AG20443 (cell line): ENCODE measurements around the gene ZNF384.

Experiments
- DNase-seq: peaks from one replicate; pipeline ENCODE4 v3.0.0; 2012; ENCODE audit warnings: low spot score, mixed read lengths

ZNF384 gene

DNA sequence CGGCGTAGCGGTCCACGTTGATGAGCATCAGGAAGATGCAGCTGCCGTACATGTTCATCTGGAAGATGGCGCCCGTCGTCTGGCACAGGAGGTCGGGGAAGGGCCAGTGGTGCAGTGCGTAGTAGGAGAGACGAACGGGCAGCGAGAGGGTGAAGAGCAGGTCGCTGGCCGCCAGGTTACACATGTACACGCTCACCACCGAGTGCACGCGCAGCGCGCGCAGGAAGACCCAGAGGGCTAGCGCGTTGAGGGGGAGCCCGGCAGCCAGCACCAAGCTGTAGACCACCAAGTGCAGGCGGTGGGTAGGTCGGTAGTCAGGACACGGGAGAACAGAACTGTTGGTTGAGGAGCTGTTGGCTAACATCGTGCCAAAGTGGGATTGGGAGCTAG is 68.3 kb downstream of the ZNF384 start:
- no peak for DNase-seq

DNA sequence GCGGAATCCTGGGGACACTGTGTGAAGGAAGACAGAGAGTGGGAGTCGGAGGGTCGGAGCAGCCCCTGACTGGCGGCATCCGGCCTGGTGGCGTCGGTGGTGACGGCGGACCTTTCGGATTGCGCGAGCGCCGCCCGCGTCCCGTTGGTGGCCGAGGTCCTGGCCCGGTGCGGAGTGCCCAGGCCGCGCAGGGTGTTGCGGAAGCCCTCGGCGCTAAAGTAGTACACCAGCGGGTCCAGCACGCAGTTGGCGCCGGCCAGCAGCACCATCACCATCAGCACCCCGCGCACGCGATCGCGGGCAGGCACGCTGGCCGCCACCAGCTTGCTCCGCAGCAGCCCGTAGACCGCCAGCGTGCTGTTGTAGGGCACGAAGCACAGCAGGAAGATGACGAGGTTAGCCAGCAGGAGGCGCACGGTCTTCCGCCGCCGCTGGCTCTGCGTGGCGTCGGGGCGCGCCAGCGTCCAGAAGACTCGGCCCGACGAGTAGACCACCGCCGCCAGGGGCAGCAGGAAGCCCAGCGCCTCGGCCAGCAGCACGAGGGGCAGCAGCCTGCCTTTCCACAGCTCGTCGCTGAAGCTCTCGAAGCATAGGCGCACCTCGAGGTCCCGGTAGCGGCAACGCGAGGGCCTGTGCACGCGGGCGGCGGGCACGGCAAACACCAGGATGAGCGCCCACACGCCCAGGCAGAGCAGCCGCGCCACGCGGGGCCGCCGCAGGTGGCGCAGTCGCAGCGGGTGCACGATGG is 68.9 kb downstream of the ZNF384 start:
- peak; percentile 69 for DNase-seq

DNA sequence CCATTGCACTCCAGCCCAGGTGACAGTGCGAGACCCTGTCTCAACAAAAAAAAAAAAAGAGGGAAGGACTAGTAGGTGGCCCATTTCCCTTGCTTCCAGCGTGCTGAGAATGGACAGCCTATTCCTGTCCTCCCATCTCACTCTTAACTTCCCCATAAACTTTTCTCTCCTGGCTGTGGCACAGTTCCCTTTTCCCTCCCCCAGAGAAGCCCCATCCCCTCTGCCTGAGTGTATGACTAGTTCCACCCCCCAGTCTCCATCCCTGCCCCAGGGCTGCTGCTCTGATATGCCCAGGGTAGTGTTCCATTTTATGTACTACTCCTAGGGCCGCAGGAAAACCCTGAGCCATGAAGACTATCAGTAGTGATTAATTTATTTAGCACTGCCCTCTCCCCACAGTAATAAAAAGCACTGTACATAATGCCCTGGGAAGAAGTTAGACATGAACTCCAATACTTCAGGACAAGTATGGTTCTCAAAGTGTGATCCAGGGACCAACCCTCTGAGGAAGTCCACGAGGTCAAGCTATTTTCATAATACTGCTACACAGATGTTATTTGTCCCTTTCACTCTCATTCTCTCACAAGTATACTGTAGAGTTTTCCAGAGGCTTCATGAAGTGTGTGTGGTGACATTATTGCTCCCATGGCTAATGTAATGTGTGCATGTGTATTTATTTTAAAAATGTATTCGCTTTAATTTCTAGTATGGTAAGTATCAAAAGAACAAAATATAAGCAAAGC is 70.5 kb downstream of the ZNF384 start:
- no peak for DNase-seq
